ENCODE data around the gene PRKG2. TPM values are rescaled to one million over a fixed set of nuclear protein-coding genes. Genes with fewer than 3 reads are reported as not detected.

PRKG2 gene
- total RNA-seq, 1 donor from 2014 or later = 2.9 TPM

- Mint-ChIP-seq H3K36me3 (ENCODE audit: insufficient read depth) (peaks cover 6% of the 10 kb centered on the region), H3K4me3 (ENCODE audit: low read depth) (no peak overlapping the region), H3K4me1 (ENCODE audit: low read depth) (peaks cover 10% of the 10 kb centered on the region), H3K27me3 (no peaks in the 10 kb centered on the region), H3K27ac (no peak overlapping the region), H3K9me3 (ENCODE audit: low read depth) (peaks cover 19% of the 10 kb centered on the region)
- TF ChIP-seq CTCF (IDR thresholded peaks at IDR 0.05; ENCODE audit: unreplicated experiment) = no peak
- DNase-seq (ENCODE audit: low spot score, unreplicated experiment) = no peak
Observed at GRCh38 chr4:81131563-81131962, 83.5 kb downstream of the PRKG2 start.

GRCh38 chr4:81131066-81131465, 84.0 kb downstream of the PRKG2 start:
- no peak for TF ChIP-seq CTCF (IDR thresholded peaks at IDR 0.05; ENCODE audit: unreplicated experiment)
- Mint-ChIP-seq H3K4me3 (ENCODE audit: low read depth) (no peak overlapping the region), H3K36me3 (ENCODE audit: insufficient read depth) (peaks cover 6% of the 10 kb centered on the region), H3K9me3 (ENCODE audit: low read depth) (peaks cover 22% of the 10 kb centered on the region), H3K27ac (no peak overlapping the region), H3K27me3 (no peaks in the 10 kb centered on the region), H3K4me1 (ENCODE audit: low read depth) (peaks cover 10% of the 10 kb centered on the region)
- no peak for DNase-seq (ENCODE audit: low spot score, unreplicated experiment)

GRCh38 chr4:81130569-81130968, 84.5 kb downstream of the PRKG2 start:
- Mint-ChIP-seq H3K27ac (no peak overlapping the region), H3K36me3 (ENCODE audit: insufficient read depth) (peaks cover 6% of the 10 kb centered on the region), H3K4me1 (ENCODE audit: low read depth) (peaks cover 10% of the 10 kb centered on the region), H3K27me3 (no peaks in the 10 kb centered on the region), H3K4me3 (ENCODE audit: low read depth) (peak overlapping the region; percentile 24), H3K9me3 (ENCODE audit: low read depth) (peaks cover 22% of the 10 kb centered on the region)
- TF ChIP-seq CTCF (IDR thresholded peaks at IDR 0.05; ENCODE audit: unreplicated experiment) = no peak
- DNase-seq (ENCODE audit: low spot score, unreplicated experiment) = no peak

- Mint-ChIP-seq H3K27ac (no peak overlapping the region), H3K4me3 (ENCODE audit: low read depth) (no peak overlapping the region), H3K27me3 (no peaks in the 10 kb centered on the region), H3K36me3 (ENCODE audit: insufficient read depth) (peaks cover 3% of the 10 kb centered on the region), H3K9me3 (ENCODE audit: low read depth) (peaks cover 6% of the 10 kb centered on the region), H3K4me1 (ENCODE audit: low read depth) (no peaks in the 10 kb centered on the region)
- TF ChIP-seq CTCF (IDR thresholded peaks at IDR 0.05; ENCODE audit: unreplicated experiment) = no peak
- no peak for DNase-seq (ENCODE audit: low spot score, unreplicated experiment)
Observed at GRCh38 chr4:81120055-81120454, 95.0 kb downstream of the PRKG2 start.

GRCh38 chr4:81118086-81118485, 96.9 kb downstream of the PRKG2 start:
- TF ChIP-seq CTCF (IDR thresholded peaks at IDR 0.05; ENCODE audit: unreplicated experiment) = no peak
- H3K27ac Mint-ChIP-seq = no peak overlapping the region
- H3K9me3 Mint-ChIP-seq (ENCODE audit: low read depth) = peaks cover 6% of the 10 kb centered on the region
- H3K4me1 Mint-ChIP-seq (ENCODE audit: low read depth) = no peaks in the 10 kb centered on the region
- no peaks in the 10 kb centered on the region for H3K27me3 Mint-ChIP-seq
- peaks cover 3% of the 10 kb centered on the region for H3K36me3 Mint-ChIP-seq (ENCODE audit: insufficient read depth)
- no peak for DNase-seq (ENCODE audit: low spot score, unreplicated experiment)
- H3K4me3 Mint-ChIP-seq (ENCODE audit: low read depth) = no peak overlapping the region

Data from progenitor cell of endocrine pancreas (in vitro differentiated cells).